ENCODE measurements around the gene FLCN.

FLCN gene

GRCh38 chr17:17182598-17183136, 54.3 kb downstream of the FLCN start:
- no peak for DNase-seq

- peak; percentile 16 to 32 for DNase-seq
Observed at GRCh38 chr17:17181666-17182597, 55.0 kb downstream of the FLCN start.

- DNase-seq: no peak
Observed at GRCh38 chr17:17180741-17181525, 56.0 kb downstream of the FLCN start.

GRCh38 chr17:17180141-17180603, 56.8 kb downstream of the FLCN start:
- DNase-seq: peak in 1 of 2 experiments; percentile 19

- peak in 1 of 2 experiments; percentile 17 for DNase-seq
Observed at GRCh38 chr17:17179371-17179827, 57.6 kb downstream of the FLCN start.

GRCh38 chr17:17177176-17177575, 59.8 kb downstream of the FLCN start:
- DNase-seq: no peak

GRCh38 chr17:17176341-17176740, 60.6 kb downstream of the FLCN start:
- DNase-seq: peak in 1 of 2 experiments; percentile 40

- DNase-seq: no peak
Observed at GRCh38 chr17:17175917-17176316, 61.1 kb downstream of the FLCN start.

GRCh38 chr17:17175340-17175739, 61.6 kb downstream of the FLCN start:
- DNase-seq: no peak

GRCh38 chr17:17173921-17174320, 63.0 kb downstream of the FLCN start:
- DNase-seq: no peak

- DNase-seq: no peak
Observed at GRCh38 chr17:17172990-17173389, 64.0 kb downstream of the FLCN start.

GRCh38 chr17:17172001-17172939, 64.7 kb downstream of the FLCN start:
- DNase-seq: no peak

GRCh38 chr17:17171186-17171585, 65.8 kb downstream of the FLCN start:
- no peak for DNase-seq

GRCh38 chr17:17170346-17170985, 66.5 kb downstream of the FLCN start:
- DNase-seq: no peak

GRCh38 chr17:17169396-17169795, 67.6 kb downstream of the FLCN start:
- DNase-seq: no peak

GRCh38 chr17:17168401-17168800, 68.6 kb downstream of the FLCN start:
- DNase-seq: no peak

GRCh38 chr17:17167986-17168385, 69.0 kb downstream of the FLCN start:
- DNase-seq: no peak

- no peak for DNase-seq
Observed at GRCh38 chr17:17167356-17167755, 69.6 kb downstream of the FLCN start.

GRCh38 chr17:17166446-17166845, 70.5 kb downstream of the FLCN start:
- DNase-seq: no peak

GRCh38 chr17:17165666-17166308, 71.2 kb downstream of the FLCN start:
- DNase-seq: no peak

GRCh38 chr17:17164676-17165075, 72.3 kb downstream of the FLCN start:
- no peak for DNase-seq
